NOMO-1 treated with DMSO at 0.1 percent for 48 hours (cell line): Measurements from ENCODE around the gene EMP1.

Experiments
- DNase-seq: peaks from one replicate; lab custom pipeline; 2025; ENCODE audit not compliant: unreplicated experiment; lab: John Stamatoyannopoulos, UW

The EMP1 gene

DNA sequence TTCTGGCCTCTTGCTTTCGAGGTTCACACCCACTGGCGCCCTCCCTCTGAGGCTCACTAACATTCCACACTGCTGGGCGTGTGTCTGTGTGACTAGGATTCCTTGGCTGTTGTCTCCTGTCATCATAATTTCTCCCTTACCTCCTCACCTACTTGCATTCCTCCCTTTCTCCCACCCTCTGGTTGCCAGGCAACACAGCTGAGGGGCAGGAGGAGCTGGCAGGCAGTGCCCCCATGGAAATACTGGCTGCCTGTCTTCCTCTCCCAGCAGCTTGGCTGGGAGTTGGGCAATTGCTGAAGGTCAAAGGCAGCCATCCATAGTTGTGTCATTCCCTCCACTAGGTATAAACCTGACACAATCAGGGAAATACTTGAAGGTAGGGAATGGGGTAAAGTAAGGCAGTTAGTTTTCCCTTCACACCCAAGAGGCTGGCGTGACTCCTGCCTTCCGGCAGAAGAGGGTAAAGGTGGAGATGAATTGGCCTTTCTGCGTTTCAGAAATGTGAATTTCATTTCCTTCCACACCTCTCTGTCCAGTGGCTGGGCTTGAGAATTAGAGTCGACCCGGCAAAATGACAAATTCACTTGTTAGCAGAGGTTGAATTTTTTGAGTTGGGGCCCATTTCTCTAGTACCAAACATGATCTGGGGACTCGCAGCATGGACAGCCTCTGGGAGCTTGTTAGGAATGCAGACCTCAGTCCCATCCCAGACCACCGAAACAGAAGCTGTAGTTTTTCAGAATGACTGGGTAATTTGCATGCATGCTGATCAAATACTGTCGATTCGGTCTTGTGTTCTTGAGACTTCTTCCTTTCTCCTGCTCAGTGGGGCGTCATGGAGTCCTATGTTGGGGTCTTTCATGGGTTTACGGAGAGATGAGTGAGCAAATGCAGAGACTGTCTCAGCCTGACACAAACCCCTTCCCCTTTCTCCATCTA lies 24.3 kb upstream of the EMP1 start:
- no peak for DNase-seq

DNA sequence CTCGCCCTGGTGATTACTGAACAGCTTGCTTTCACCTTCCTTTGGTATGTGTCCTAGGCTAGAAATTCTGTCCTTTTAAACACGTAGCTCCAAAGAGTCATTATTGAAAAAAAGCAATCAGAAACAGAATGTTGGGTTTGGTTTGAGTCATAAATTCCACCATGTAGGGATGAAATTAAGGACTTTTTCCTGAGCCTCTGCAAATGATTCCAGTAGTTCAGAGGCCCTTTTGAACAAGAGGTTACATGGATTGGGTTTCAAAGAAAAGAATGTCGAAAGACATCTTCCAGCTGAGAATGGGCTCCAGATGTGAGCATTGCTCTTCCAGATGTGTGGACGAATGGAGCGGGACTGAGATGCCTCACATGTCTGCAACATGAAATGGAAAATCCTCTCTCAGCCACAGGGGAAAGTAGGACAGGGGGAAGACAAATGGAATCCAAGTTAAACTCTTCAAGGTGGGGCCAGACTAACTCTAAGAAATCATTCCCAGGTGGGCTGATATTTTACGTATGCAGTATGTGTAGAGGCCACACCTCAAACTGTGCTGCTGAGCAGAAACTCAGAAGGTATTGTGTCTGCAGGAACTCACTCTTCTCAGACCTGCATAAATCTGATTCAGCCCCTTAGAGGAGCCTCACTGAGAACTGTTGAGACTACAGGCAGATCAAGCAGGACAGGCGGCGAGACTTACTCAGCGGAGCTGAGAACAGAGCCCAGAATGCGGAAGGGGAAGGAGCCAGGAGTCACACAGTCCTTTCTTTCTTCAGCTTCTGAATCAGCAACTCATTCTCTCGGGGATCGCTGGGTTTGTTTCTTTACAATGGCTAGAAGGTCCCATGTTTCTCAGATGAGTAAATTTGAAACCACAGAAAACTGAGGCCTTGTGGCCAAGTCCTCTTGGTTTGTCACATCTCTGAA lies 23.3 kb upstream of the EMP1 start:
- DNase-seq, result peak; percentile 83

DNA sequence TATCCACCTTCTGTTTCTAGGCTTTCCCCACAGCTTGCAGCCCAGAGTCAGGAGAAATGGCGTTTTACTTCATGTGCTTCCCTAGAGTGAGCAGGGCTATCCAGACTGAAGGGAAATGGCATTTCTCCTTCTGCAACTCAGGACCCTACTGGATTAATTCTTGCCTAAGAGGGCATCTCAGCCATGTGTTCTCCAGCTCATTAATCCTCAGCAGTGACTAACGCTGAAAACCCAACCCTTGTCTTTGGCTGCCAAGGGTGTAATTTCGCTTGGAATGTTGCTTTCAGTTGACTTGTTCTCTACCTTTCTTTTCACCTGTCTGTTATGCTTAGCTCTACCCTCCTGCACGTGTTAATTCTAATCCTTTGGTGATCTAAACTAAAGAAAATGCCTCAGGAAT lies 21.0 kb upstream of the EMP1 start:
- DNase-seq, result no peak

DNA sequence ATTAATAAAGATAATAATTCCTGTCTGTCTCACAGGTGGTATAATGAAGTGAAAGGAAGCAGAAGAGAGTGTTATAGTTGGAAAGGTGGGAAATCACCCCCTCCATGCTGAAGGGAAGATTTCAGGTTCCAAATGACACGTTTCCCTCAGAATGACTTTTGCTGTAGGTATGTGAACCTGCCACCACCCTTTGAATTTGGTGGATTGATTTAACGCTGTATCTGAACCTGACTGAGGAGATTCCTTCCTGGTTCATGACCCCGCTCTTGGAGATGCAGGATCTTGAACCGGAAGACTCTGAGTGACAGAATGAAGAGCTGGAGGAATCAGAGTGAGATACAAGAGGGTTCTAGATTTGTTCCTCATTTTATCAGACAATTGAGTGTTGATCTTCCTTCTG lies 20.3 kb upstream of the EMP1 start:
- DNase-seq, result no peak

- no peak for DNase-seq
Observed at GRCh38 chr12:13177373-13177772, 19.2 kb upstream of the EMP1 start.

DNA sequence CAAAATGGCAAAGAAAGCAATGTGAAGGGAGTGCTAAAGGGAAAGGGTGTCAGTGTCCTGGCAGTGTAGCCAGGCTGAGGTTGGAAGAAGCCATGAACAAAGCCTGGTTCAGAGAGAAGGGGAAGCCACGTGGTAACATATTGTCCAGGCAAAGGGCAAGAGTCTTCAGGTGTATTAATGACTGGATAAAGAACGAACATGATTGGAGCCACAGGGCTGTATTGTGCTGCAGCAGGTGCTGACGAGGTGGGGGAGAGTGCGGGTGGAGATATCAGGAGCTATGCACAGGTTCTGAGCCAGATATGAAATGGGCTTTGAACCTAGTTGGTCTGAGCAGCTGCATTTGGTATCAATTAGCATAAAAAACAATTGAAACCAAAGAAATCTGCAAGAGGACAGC lies 18.6 kb upstream of the EMP1 start:
- no peak for DNase-seq

GRCh38 chr12:13178568-13179210 lies 17.8 kb upstream of the EMP1 start:
- no peak for DNase-seq

DNA sequence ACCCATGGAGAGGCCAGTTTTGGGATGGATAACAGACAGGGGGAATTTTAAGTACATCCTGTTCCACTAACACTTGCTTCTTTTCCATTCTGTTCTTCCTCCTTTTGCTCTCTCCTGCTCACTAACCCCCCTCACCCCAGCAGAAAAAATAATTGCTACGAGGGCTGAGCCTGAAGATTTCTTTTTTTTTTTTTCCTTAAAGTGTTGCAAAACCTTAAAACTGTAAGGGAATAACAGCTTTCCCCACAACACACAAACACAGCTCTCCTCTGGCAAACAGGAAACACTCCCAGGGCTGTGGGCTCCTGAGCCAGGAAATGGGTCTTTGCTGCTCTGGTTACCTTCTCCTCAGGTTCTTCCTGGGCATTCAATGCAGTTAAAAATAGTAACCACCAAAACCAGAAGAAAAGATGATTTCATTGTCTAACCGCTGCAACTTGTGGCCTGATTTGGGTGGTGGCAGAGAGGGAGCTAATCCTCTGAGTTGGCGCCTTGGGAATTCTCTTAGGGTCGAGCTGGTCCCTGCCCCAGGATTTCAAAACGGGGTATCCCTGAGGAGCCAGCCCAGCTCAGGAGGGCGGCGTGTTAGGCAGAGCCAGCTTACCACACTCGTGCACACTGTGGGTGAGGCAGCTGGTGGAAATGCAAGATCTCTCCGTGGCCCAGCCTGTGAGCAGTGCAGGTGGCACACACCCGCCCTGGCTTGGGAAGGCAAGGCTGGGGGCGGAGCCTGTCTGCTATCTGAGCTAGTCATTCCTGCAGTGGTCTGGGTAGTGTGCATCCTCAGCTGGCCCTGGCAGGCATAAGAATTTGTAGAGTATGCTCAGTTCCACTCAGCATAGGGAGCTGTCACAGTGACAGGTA lies 17.1 kb upstream of the EMP1 start:
- peak; percentile 37 for DNase-seq

- DNase-seq, result no peak
Observed at GRCh38 chr12:13181375-13182070, 15.0 kb upstream of the EMP1 start.

DNA sequence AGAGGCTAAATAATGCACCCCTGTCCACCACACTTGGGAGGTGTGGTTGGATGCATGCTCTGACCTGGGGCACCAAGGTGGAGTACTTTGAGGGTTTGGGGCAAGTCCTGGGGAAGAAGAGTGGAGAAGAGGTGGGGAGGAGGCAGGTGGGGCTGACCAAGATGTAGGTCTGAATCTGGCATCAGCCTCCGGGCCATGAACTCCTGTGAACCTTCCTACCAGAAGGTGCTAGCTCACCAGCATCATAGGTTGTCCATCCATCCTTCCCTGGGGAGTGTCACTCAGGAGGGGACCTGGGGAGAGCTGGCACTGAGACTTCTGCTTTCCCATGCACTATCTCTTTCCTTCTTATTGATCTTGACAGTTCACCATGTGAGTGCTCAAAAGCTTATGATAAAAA lies 13.6 kb upstream of the EMP1 start:
- DNase-seq, result no peak

DNA sequence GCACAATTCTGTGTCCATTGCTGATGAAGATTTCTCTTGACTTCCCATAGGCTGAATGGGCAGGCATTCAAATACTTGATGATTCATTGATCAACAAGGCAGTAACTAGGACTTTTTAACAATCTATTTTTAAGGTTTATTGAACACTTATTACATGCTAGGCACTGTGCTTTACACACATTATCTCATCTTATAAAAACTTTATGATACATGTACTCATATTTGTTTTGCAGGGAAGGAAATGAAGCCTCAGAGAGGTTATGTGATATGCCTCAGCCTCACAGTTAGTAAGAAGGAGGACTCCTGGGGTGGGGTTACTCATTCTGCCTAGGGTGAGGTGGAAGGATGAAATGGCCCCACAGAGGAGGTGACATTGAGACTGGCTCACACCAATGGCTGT lies 12.9 kb upstream of the EMP1 start:
- no peak for DNase-seq

DNA sequence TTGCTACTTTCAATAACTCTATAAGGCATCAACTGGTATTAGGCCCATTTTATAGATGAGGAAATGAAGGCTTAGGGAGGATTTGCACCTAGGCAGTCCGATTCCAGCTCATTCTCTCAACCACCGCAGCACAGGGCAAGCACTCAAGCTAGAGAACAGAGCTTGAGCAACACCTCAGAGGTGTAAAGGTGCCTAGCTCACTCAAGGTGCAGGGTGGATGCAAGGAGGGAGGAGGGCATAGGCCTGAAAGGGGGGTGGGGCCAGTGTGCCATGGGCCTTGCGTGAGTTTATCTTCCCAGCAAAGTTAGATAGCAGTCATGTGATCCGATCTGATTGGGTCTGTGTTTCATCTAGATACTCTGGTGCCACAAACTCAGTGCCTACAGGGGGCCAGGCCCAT lies 10.2 kb upstream of the EMP1 start:
- no peak for DNase-seq

- no peak for DNase-seq
Observed at GRCh38 chr12:13187399-13187798, 9.1 kb upstream of the EMP1 start.

DNA sequence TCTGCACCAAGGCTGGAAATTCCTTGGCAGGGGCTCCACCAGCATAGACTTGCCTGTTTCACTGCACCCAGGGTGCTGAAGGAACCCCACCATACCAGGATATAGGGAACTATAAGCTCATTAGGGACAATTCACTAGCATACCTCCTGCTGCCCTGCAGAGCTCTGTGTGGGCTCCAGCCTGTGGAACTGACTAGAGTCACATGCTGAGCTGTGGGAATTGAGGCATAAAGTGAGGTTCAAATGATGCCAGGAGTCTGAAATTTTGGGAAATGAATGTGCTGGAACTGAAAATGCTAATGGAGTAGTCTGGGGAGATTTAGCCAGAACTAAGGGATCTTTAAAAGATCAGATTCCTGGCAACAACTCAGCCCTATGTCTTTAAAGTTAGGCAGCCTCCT lies 7.3 kb upstream of the EMP1 start:
- no peak for DNase-seq

- no peak for DNase-seq
Observed at GRCh38 chr12:13190275-13190674, 6.3 kb upstream of the EMP1 start.

- DNase-seq, result no peak
Observed at GRCh38 chr12:13192719-13193118, 3.8 kb upstream of the EMP1 start.

- no peak for DNase-seq
Observed at GRCh38 chr12:13193505-13194231, 2.9 kb upstream of the EMP1 start.

- DNase-seq, result no peak
Observed at GRCh38 chr12:13194401-13195110, 2.0 kb upstream of the EMP1 start.

GRCh38 chr12:13195250-13195649 lies 1.3 kb upstream of the EMP1 start:
- no peak for DNase-seq
